Gastrocnemius medialis (tissue), 4 donors: ENCODE results near the gene GOLGA8B. TPM values are rescaled to one million over a fixed set of nuclear protein-coding genes. Genes with fewer than 3 reads are reported as not detected.
A peak's percentile ranks its signal among the peaks of the same experiment; 100 is the strongest.

Experiments
- ATAC-seq, 2 donors: fragments of 150-250 bp; one replicate each; pipeline ENCODE4 v1.9.1; 2016
- DNase-seq, 2 donors: peaks; one replicate each; pipeline ENCODE4 v3.0.0-alpha.2; 2019
- H3K27ac ChIP-seq, 4 donors: fragments of 200-600 bp; sonication (generic); 1 replicate in 1 of 4; 2 replicates in 3 of 4; pipeline ENCODE4 v1.5.1; 2016 to 2018; ENCODE audit warnings: mild to moderate bottlenecking in 2 of 4, moderate library complexity in 1 of 4
- H3K27me3 ChIP-seq, 3 donors: fragments of 200-600 bp; sonication (generic) in 2 of 3; 1 replicate in 1 of 3; 2 replicates in 2 of 3; pipeline versions ENCODE4 v1.5.1 to v1.6.0; 2016 to 2019; ENCODE audit warnings: mild to moderate bottlenecking in 1 of 3, moderate library complexity in 1 of 3
- H3K36me3 ChIP-seq, 2 donors: fragments of 200-600 bp; sonication (generic) in 1 of 2; one replicate each; pipeline ENCODE4 v1.5.1; 2017 to 2018
- H3K4me1 ChIP-seq, 2 donors: fragments of 200-600 bp; sonication (generic) in 1 of 2; one replicate each; pipeline ENCODE4 v1.5.1; 2016 to 2017; ENCODE audit warnings: mild to moderate bottlenecking in 2 of 2
- H3K4me3 ChIP-seq, 4 donors: fragments of 200-600 bp; sonication (generic) in 3 of 4; 1 replicate in 1 of 4; 2 replicates in 3 of 4; pipeline ENCODE4 v1.5.1; 2016 to 2019; ENCODE audit warnings: mild to moderate bottlenecking in 2 of 4
- H3K9me3 ChIP-seq, 3 donors: fragments of 200-600 bp; sonication (generic) in 2 of 3; 1 replicate in 1 of 3; 2 replicates in 2 of 3; pipeline ENCODE4 v1.5.1; 2016 to 2019
- CTCF ChIP-seq, 5 experiments: fragments of 450-650 bp in 3 of 5; fragments of 200-600 bp in 2 of 5; sonication (generic) in 2 of 5; IDR thresholded peaks in 4 of 5; conservative IDR thresholded peaks in 1 of 5; 1 replicate in 4 of 5; 2 replicates in 1 of 5; pipeline ENCODE4 v1.5.1; 2016 to 2019; ENCODE audit warnings: antibody characterized with exemption in 5 of 5, mild to moderate bottlenecking in 3 of 5, moderate library complexity in 3 of 5
- POLR2A ChIP-seq, 2 donors: fragments of 450-650 bp; IDR thresholded peaks; one replicate each; pipeline ENCODE4 v1.6.1; 2017; ENCODE audit warnings: antibody characterized with exemption in 2 of 2, mild to moderate bottlenecking in 2 of 2, moderate library complexity in 2 of 2
- in situ Hi-C, 4 donors: fragments of 200-750 bp; cut with MboI; loops; one replicate each; pipeline versions ENCODE4 v1.15.0 to v1.8.0; 2017; ENCODE audit warnings: low sequenced_read_pairs in 4 of 4
- intact Hi-C: fragments of 100-400 bp; cut with DNase I; formaldehyde crosslinking; loops from one replicate; pipeline ENCODE4 v1.15.1; 2023; ENCODE audit warnings: low total_unique reads
- total RNA-seq, 4 donors: library from RNA; depleted of rRNA; stranded (reverse); fragments of >200 nt; gene quantifications; one replicate each; pipeline versions ENCODE4 v1.1.0 to v1.2.3, GENCODE V29; 2016

GOLGA8B gene
- total RNA-seq, 4 donors from 2014 or later: 2.5 to 55.5 (median 22.9) TPM

- Histone ChIP-seq H3K27ac (no peak overlapping the region), H3K4me3 (no peak overlapping the region), H3K36me3 (no peaks in the 10 kb centered on the region), H3K9me3 (no peaks in the 10 kb centered on the region), H3K4me1 (peaks cover 0 to 16% of the 10 kb centered on the region in 2 donors), H3K27me3 (peaks cover 0 to 5% (median 0%) of the 10 kb centered on the region in 3 donors)
- intact Hi-C loops: loop anchor here (2.0 to 10.0 kb wide), 2 partner anchors 299 to 1083 kb away; no protein-coding TSS in a partner anchor
- in situ Hi-C loops: loop anchor here in 2 of 4 donors (10.0 to 25.0 kb wide), 2 partner anchors 291 to 303 kb away; no protein-coding TSS in a partner anchor
- ATAC-seq (no peak), DNase-seq (no peak)
- TF ChIP-seq CTCF (IDR thresholded peaks at IDR 0.05 in 4 of 5, conservative IDR thresholded peaks at IDR 0.05 in 1 of 5): peak in 3 of 5 experiments; percentile 27 to 56 (median 34)
- TF ChIP-seq POLR2A (IDR thresholded peaks at IDR 0.05): no peak
Observed at GRCh38 chr15:34621675-34622074, 38.2 kb upstream of the GOLGA8B start.

GRCh38 chr15:34620814-34621213 is 37.4 kb upstream of the GOLGA8B start:
- in situ Hi-C loops (loop anchor here in 2 of 4 donors (10.0 to 25.0 kb wide), 2 partner anchors 291 to 304 kb away; no protein-coding TSS in a partner anchor), intact Hi-C loops (loop anchor here (2.0 to 10.0 kb wide), 2 partner anchors 300 to 1084 kb away; no protein-coding TSS in a partner anchor)
- Histone ChIP-seq H3K27ac (no peak overlapping the region), H3K36me3 (no peaks in the 10 kb centered on the region), H3K4me3 (no peak overlapping the region), H3K9me3 (no peaks in the 10 kb centered on the region), H3K27me3 (peaks cover 0 to 5% (median 0%) of the 10 kb centered on the region in 3 donors), H3K4me1 (peaks cover 0 to 16% of the 10 kb centered on the region in 2 donors)
- no peak for DNase-seq
- no peak for TF ChIP-seq CTCF (IDR thresholded peaks at IDR 0.05 in 4 of 5, conservative IDR thresholded peaks at IDR 0.05 in 1 of 5)
- no peak for TF ChIP-seq POLR2A (IDR thresholded peaks at IDR 0.05)
- ATAC-seq: no peak

GRCh38 chr15:34620142-34620541 is 36.7 kb upstream of the GOLGA8B start:
- intact Hi-C loops: loop anchor here (2.0 to 10.0 kb wide), 2 partner anchors 301 to 1085 kb away; no protein-coding TSS in a partner anchor
- in situ Hi-C loops: loop anchor here in 2 of 4 donors (10.0 to 25.0 kb wide), 2 partner anchors 292 to 305 kb away; no protein-coding TSS in a partner anchor
- Histone ChIP-seq H3K9me3 (no peaks in the 10 kb centered on the region), H3K27ac (no peak overlapping the region), H3K4me1 (peaks cover 0 to 16% of the 10 kb centered on the region in 2 donors), H3K27me3 (peaks cover 0 to 5% (median 0%) of the 10 kb centered on the region in 3 donors), H3K4me3 (no peak overlapping the region), H3K36me3 (no peaks in the 10 kb centered on the region)
- ATAC-seq: no peak
- DNase-seq: no peak
- TF ChIP-seq POLR2A (IDR thresholded peaks at IDR 0.05) (no peak), CTCF (IDR thresholded peaks at IDR 0.05 in 4 of 5, conservative IDR thresholded peaks at IDR 0.05 in 1 of 5) (no peak)

- Histone ChIP-seq H3K36me3 (no peaks in the 10 kb centered on the region), H3K9me3 (no peaks in the 10 kb centered on the region), H3K4me3 (no peak overlapping the region), H3K27me3 (peaks cover 0 to 5% (median 0%) of the 10 kb centered on the region in 3 donors), H3K27ac (no peak overlapping the region), H3K4me1 (peaks cover 0 to 16% of the 10 kb centered on the region in 2 donors)
- intact Hi-C loops (no loop called here), in situ Hi-C loops (loop anchor here in 2 of 4 donors (10.0 to 25.0 kb wide), 2 partner anchors 293 to 306 kb away; no protein-coding TSS in a partner anchor)
- TF ChIP-seq POLR2A (IDR thresholded peaks at IDR 0.05): no peak
- no peak for TF ChIP-seq CTCF (IDR thresholded peaks at IDR 0.05 in 4 of 5, conservative IDR thresholded peaks at IDR 0.05 in 1 of 5)
- DNase-seq (no peak), ATAC-seq (no peak)
Observed at GRCh38 chr15:34619151-34619550, 35.7 kb upstream of the GOLGA8B start.
